Neural cell (in vitro differentiated cells): ENCODE results near the gene PEX13.

Source experiments
- EP300 ChIP-seq: fragments of 450-650 bp; conservative IDR thresholded peaks from 2 replicates; pipeline ENCODE4 v1.6.1; 2014; ENCODE audit warnings: antibody characterized with exemption, mild to moderate bottlenecking, moderate library complexity; ENCODE audit not compliant: poor library complexity, severe bottlenecking
- MXI1 ChIP-seq: fragments of 450-650 bp; conservative IDR thresholded peaks from 2 replicates; pipeline ENCODE4 v1.6.1; 2014; ENCODE audit warnings: antibody characterized with exemption, mild to moderate bottlenecking; ENCODE audit not compliant: poor library complexity, severe bottlenecking
- REST ChIP-seq: IDR thresholded peaks from 2 replicates; pipeline ENCODE4 v1.6.1; 2012; ENCODE audit warnings: borderline replicate concordance
- TF ChIP-seq, protein P1 (sequence below): fragments of 450-650 bp; IDR thresholded peaks from 2 replicates; pipeline ENCODE4 v1.5.1; 2014; ENCODE audit warnings: antibody characterized with exemption, mild to moderate bottlenecking, moderate library complexity; ENCODE audit not compliant: poor library complexity, severe bottlenecking

- TF ChIP-seq, protein P1, sequence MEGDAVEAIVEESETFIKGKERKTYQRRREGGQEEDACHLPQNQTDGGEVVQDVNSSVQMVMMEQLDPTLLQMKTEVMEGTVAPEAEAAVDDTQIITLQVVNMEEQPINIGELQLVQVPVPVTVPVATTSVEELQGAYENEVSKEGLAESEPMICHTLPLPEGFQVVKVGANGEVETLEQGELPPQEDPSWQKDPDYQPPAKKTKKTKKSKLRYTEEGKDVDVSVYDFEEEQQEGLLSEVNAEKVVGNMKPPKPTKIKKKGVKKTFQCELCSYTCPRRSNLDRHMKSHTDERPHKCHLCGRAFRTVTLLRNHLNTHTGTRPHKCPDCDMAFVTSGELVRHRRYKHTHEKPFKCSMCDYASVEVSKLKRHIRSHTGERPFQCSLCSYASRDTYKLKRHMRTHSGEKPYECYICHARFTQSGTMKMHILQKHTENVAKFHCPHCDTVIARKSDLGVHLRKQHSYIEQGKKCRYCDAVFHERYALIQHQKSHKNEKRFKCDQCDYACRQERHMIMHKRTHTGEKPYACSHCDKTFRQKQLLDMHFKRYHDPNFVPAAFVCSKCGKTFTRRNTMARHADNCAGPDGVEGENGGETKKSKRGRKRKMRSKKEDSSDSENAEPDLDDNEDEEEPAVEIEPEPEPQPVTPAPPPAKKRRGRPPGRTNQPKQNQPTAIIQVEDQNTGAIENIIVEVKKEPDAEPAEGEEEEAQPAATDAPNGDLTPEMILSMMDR, result no peak
- TF ChIP-seq EP300, result no peak
- no peak for TF ChIP-seq REST
- TF ChIP-seq MXI1, result no peak
Observed at GRCh38 chr2:61023670-61024069, 6.2 kb downstream of the PEX13 start.
